GM03348 (cell line): ENCODE results near the gene TMEM100.

ENCODE experiments used
- DNase-seq: peaks from one replicate; pipeline ENCODE4 v3.0.0; 2012; ENCODE audit warnings: low spot score

The TMEM100 gene, protein sequence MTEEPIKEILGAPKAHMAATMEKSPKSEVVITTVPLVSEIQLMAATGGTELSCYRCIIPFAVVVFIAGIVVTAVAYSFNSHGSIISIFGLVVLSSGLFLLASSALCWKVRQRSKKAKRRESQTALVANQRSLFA

DNA sequence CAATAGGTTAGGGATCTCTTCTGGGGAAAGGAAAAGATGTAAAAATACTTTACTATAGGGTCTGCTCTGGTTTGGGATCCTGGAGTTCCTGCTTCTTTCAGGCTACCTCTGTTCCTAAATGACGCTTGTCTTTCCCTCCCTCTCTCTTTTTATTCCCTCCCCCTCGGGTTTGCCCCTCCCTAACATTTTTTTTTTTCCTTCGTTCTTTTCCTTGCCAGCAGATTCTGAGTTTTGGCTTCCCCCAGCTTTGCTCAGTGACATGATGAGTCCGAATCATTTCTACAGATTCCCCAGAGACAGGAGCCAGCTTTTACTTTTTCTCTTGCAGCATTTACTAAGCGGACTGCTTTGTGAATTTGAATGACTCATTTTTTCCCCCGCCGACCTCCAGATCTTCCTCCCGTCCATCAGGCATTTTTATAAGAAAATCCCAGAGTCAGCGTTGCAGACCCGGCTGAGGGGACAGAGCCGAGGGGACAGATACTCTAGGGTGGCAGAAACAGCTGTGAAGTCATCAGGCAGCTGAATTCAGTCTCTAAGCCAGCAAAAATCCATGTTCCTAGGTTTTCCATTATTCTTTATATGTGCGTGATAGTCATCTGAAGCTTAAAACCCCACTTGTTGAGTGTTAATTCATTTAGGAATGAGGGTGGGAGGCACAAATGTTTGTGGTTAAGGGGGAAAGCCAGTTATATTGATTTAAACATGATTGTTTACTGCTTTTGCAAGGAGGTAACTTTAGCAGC is at the start of gene TMEM100:
TMEM100 (minus strand) TSS at position 123 of the 746 bp plus-strand sequence. CDS start 1,794 bp downstream, outside the sequence.
- DNase-seq: peak; percentile 51

GRCh38 chr17:55772086-55772485 is 49.4 kb upstream of the TMEM100 start:
- no peak for DNase-seq

DNA sequence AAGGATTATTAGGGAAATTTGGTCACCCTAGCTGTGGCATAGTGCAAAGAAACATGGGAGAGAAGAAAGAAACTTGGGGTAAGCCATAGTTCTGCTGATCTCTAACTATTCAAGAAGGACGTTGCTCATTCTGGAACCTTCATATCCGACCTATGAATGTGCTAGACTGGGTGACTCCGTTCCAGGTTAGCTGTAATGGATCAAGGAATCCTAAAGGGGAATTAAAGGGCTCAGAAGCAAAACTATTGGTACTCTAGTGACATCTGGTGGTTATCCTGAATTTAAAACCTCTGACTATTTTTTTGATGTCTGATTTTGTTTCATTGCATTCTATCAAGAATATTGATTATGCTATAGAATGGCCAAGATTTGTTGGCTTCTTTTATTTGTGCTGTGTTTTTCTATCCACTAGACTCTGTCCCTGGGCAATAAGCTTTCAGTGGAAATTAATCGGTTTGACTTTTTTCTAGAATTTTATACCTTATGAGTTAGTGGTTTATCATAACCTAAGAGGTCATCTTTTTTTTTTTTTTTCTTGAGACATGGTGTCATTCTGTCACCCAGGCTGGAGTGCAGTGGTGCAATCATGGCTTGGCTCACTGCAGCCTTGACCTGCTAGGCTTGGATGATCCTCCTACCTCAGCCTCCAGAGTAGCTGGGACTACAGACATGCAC is 47.7 kb upstream of the TMEM100 start:
- peak; percentile 75 for DNase-seq

- peak; percentile 71 for DNase-seq
Measured at GRCh38 chr17:55769625-55770000, 46.9 kb upstream of the TMEM100 start.

DNA sequence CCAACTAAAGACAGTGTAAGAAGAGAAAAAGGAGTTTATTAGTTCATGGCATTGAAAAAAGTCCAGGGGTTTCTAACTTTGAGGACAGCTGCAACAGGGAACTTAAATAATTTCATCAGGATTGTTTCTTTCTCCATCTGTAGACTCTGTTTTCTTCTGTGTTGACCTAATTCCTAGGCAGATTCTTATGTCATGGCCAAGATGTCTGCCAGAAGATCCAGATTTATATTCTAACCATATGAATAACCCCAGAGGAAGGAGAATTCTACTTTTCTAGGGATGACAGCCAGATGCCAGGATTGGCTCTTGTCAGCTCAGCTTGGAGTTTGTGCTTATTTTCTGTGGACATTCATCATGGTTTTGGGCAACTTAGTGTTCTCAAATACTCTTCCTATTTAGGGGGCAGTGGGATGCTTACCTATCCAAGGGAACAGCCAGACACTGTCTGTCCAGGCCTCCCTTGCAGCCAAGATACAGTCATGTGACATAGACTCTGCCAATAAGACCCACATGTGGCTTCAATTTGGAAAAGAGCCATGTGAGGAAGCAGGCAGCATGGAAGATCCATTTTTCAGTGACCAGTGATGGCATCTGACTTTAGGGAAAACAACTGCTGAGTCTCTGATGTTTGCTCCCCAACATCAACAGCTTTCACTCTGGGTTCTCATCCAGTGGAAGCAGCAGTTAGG is 46.4 kb upstream of the TMEM100 start:
- peak; percentile 31 for DNase-seq

GRCh38 chr17:55765472-55765871 is 42.8 kb upstream of the TMEM100 start:
- no peak for DNase-seq

DNA sequence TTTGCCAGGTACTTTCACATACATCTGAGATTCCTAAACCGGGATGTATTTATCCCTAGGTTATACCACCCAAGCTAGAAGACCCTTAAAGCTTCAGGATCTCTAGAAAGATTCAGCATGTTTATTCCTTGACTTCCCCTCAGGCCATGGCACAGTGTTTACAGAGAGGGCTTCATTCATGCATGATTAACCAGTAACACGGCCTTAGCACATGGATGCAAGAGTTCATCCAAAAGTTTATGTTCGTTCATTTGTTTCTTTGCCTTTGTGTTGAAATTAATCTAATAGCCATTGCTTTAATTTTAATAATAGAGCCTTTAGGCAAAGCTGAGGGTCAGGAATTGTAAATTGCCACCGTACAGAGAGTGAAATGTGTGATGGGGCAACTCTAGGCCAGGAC is 41.9 kb upstream of the TMEM100 start:
- DNase-seq: no peak

- DNase-seq: no peak
Measured at GRCh38 chr17:55763856-55764255, 41.2 kb upstream of the TMEM100 start.

- no peak for DNase-seq
Measured at GRCh38 chr17:55762086-55762858, 39.6 kb upstream of the TMEM100 start.

GRCh38 chr17:55760643-55761355 is 38.1 kb upstream of the TMEM100 start:
- DNase-seq: no peak

DNA sequence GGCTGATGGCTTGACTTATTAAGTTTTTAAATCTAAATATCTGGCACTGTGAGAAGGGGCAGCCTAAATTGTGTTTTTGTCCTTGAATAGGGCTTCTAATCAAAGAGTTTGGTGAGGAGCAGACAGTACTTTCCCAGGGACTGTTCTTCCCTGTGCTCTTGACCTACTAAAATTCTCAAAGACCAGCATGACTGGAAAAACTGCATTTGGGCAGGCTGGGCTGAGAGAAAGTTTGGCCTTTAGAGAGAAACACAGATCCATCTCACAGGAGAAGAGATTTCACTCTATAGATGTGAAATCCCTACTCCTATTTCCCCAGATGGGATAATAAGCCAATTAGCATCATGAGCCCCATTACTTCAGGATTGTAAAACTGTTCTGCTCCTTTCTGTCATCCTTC is 35.5 kb upstream of the TMEM100 start:
- no peak for DNase-seq

DNA sequence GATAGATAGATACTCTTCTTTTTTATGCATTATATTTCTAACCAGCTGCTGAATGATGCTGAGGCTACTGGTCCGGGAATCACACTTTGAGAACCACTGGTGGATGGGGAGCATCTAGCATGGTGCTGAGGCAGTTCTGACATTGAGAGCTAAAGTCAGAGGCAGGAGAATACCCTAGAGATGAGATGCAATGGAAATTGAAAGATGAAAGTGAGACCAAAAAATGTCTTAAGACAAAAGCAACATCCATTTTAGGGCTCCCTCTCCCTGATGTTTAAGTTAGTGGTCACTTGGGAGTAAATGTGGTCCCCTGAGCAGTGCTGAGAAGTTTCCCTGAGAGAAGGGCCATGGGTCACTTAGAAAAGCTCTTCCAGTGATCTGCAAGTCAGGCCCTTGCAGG is 35.0 kb upstream of the TMEM100 start:
- no peak for DNase-seq

GRCh38 chr17:55756689-55757088 is 34.0 kb upstream of the TMEM100 start:
- DNase-seq: no peak

- DNase-seq: no peak
Measured at GRCh38 chr17:55751720-55752250, 29.1 kb upstream of the TMEM100 start.

DNA sequence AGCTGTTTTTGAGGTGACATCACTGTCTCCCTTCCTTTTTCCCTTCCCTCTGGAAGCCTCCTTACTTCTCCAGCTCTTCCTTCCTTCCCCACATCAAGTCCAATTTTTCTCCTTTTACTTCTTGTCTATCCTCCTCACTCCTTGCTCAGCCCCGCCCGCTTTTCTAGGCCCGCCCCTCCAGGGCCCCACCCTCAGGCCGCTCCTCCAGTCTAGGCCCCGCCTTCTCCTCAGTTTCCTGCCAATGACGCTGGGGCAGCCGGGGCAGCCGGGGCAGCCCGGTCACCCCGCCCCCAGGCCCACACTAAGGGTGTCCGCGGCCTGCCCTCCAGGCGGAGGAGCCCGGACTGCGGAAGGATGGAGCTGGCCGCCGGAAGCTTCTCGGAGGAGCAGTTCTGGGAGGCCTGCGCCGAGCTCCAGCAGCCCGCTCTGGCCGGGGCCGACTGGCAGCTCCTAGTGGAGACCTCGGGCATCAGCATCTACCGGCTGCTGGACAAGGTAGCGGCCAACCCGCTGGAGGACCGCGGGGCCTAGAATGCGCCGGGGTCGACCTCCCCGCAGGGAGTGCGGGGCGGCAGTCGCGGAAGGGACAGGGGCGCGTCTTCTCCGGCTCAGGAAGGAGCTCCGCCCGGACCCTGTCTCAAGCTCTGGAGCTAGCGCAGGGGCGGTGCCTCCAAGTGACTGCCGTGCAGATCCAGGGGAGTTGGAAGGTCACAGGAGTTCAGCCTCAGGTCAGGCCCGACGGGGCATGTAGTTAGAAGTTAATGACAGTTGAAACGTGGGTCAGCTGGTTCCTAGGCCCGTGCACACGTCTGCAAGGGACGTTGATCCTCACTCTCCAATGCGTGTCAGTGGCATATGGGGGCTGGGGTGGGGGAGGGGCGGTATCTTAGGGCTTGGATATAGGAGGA is 28.3 kb upstream of the TMEM100 start, which contains the start of gene PCTP:
PCTP (plus strand) TSS at position 302 of the 908 bp plus-strand sequence; CDS start at position 355, 53 bp downstream.
- peak; percentile 99 for DNase-seq

DNA sequence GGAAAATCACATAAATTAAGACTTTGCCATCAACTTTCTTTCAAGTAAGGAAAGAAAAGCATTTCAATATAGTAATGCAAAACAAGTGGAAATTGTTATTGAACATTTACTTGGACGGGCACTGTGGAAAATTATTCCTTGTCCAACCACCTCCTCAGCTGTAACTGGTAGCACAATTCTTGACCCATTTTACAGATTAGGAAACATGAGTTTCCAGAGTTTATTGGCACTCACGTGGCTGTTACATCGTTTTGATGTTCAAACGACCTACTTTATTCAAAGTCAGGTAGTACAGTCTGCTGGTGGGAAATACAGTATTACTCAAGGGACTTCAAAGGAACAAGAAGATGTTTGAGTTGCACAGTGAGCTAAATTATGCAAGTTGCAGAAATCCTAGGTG is 27.3 kb upstream of the TMEM100 start:
- no peak for DNase-seq

DNA sequence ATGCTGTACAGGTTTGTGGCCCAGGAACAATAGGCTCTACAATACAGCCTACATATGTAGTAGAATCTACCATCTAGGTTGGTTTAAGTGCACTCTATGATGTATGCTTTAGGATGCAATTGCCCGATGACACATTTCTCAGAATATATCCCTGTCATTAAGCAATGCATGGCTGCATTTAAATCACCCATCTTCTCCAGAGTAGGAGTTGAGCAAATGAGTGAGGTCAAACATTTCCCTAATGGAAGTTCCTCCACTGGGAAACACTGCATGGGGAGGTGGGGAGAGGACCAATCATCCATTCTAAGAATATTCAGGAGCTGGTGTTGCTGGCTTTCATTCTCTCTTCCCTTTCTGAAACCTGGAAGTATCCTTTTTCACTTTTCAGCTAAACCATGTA is 26.2 kb upstream of the TMEM100 start:
- no peak for DNase-seq

DNA sequence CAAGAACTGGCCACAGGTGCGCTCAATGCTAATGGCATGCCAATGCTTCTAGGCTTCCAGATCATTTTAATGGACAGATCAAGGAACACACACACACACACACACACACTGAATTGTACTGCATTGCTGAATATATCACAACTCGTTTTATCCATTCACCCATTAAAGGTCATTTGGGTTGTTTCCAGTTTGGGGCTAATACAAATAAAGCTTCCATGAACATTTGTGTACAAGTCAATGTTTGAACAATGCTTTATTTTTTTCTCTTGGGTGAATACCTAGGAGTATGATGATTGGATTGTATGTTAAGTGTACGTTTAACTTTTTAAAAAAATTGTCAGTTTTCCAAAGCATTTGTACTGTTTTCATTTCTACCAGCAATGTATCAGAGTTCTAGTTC is 24.5 kb upstream of the TMEM100 start:
- no peak for DNase-seq

GRCh38 chr17:55746466-55746865 is 23.8 kb upstream of the TMEM100 start:
- no peak for DNase-seq

- no peak for DNase-seq
Measured at GRCh38 chr17:55745258-55745657, 22.6 kb upstream of the TMEM100 start.
